Activated CD8-positive, alpha-beta memory T cell treated with anti-CD3 and anti-CD28 coated beads for 4 hours (primary cell): ENCODE data around the gene HOXB6.

Source experiments
- DNase-seq, 2 donors: peaks; one replicate each; pipeline ENCODE4 v3.0.0-alpha.2; 2020; ENCODE audit warnings: low read depth in 2 of 2

Gene HOXB6

GRCh38 chr17:48604770-48605329 lies at the start of gene HOXB6:
HOXB6 (minus strand) TSS chr17:48604986; CDS start chr17:48598150, 6,836 bp downstream.
- DNase-seq, result no peak

GRCh38 chr17:48649741-48650140 lies 45.0 kb upstream of the HOXB6 start:
- DNase-seq, result no peak

DNA sequence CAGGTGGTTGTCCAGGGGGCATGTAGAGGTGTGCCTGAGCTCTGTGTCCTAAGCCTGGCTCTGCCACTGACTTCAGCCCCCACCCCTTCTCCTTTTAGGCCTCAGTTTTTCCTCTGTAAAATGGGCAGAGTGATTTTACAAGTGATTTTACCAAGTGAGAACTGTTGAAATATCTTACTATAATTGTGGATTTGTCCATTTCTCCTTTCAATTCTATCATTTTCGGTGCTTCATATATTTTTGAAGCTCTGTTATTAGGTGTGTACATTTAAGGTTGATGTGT lies 43.1 kb upstream of the HOXB6 start:
- no peak for DNase-seq

DNA sequence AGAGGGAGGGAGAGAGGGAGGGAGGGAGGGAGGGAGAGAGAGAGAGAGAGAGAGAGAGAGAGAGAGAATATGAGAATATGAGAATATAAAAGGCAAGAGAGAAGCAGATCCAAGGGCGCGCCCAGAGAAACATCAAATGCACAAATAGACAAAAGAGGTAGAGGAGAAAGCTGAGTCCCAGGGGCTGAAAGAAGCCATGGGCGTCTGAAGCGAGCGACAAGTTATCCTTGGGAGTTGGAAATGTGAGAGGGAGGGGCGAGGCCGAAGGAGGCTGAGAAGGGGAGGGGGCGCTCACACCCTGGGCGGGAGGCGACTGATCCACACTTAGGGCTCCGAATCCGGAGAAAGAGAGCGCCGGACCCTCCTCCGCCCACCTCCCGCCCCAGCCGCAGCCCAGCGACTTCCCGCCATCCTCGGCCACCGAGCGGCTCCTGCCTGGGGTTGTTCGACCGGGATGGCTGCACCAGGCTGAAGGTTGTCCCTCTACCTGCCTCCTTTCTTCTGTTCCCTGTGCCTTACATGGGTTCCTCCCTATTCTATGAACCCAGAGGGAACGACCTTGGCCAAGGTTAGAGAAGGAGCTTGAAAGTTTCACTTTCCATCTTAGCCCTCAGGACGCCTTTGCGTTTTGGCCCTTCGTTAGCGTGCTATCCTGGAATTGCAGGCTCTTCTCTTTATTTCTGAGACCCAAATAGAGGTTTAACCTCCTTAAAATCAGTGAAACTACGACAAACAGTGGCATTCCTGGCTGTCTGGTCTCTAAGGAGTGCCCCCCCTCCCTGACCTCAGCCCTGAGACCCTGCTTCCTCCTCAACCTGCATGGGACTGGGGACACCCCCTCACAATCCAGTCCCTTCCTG lies 42.5 kb upstream of the HOXB6 start:
- DNase-seq, result no peak

- no peak for DNase-seq
These were observed 41.7 kb upstream of the HOXB6 start for GRCh38 chr17:48646183-48647102.

GRCh38 chr17:48645639-48646182 lies 40.9 kb upstream of the HOXB6 start:
- no peak for DNase-seq

- no peak for DNase-seq
These were observed 40.2 kb upstream of the HOXB6 start for GRCh38 chr17:48644910-48645557.

- DNase-seq, result no peak
These were observed 39.4 kb upstream of the HOXB6 start for GRCh38 chr17:48644159-48644558.

DNA sequence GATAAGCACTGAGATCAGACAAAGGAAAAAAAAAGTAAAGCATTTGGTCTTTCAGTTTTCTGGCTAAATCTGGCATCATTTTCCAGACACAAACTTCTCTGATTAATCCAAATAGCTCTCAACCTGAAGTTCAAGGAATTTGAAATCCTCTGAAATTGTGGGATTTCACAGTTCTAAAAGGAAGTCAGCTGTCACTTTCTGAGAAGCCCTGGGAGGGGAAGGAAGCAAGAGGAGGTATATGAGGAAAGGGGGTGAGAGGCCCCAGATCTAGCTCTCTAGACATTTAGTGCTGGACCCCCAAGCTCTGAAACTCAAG lies 38.9 kb upstream of the HOXB6 start:
- no peak for DNase-seq

- DNase-seq, result no peak
These were observed 38.3 kb upstream of the HOXB6 start for GRCh38 chr17:48642843-48643696.

- no peak for DNase-seq
These were observed 37.5 kb upstream of the HOXB6 start for GRCh38 chr17:48642059-48642842.

GRCh38 chr17:48641541-48642058 lies 36.8 kb upstream of the HOXB6 start:
- no peak for DNase-seq

- DNase-seq, result no peak
These were observed 36.0 kb upstream of the HOXB6 start for GRCh38 chr17:48640858-48641180.

GRCh38 chr17:48639982-48640857 lies 35.4 kb upstream of the HOXB6 start:
- DNase-seq, result no peak

GRCh38 chr17:48639136-48639535 lies 34.4 kb upstream of the HOXB6 start:
- no peak for DNase-seq

DNA sequence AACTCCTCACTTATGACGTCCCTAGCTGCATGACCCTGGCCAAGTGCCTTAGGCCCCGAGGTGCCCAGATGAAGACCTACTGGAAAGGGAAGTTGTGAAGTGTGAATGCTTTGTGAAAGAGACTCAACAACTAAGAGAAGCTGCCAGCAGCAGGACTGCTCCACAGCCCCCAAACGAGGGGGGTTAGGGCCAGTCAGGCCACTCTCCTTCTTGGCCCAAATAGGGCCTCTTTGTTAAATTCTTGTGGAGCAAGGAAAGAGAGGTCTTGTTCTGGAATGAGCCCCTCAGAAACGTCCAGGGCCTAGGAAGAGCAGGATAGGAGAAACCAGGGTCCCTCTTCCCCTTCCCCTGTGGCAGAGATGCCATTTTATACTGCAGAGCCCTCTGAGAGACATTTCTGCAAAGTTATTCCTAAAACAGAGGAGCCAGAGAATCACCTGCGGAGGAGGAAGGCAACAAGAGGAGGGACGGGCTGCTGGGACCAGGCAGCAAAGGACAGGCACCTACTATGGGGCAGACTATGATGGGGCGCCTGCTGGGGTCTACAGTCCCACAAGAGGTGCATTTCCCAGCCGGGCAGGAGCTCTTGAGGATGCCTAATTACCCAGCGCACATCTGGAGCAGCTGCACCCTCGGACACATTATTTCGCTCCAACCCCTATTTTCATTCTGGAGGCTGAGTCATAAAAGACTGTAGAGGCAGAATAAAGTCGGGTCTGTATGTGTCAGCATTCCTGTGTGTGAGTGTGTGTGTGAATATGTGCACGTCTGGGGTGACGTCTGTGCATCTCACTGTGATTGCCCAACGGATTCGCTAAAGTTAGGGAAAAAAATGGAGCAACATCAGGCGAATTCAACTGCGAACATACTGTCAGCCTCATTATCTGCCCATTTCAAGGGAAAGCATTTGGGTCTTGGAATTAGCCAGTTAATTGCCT lies 32.8 kb upstream of the HOXB6 start:
- no peak for DNase-seq

GRCh38 chr17:48636177-48637018 lies 31.6 kb upstream of the HOXB6 start:
- DNase-seq, result peak in 1 of 2 donors; percentile 36
